ENCODE data around the gene CTDSPL.
A peak's percentile ranks its signal among the peaks of the same experiment; 100 is the strongest.
"Not testable (repeated sequence)": the region's sequence is repeated elsewhere in the genome, so short reads cannot be mapped to it uniquely, and the experiment has no call there.

The CTDSPL gene

GRCh38 chr3:37813403-37813802, 48.3 kb upstream of the CTDSPL start:
- TF ChIP-seq SNAI2 (CRISPR knock-in tag; IDR thresholded peaks at IDR 0.05) (no peak), PPARA (CRISPR knock-in tag; IDR thresholded peaks at IDR 0.05; ENCODE audit: borderline replicate concordance) (no peak), ZFP30 (CRISPR knock-in tag; IDR thresholded peaks at IDR 0.05) (no peak), TOX (CRISPR knock-in tag; IDR thresholded peaks at IDR 0.05; ENCODE audit: borderline replicate concordance) (no peak), RARB (CRISPR knock-in tag; IDR thresholded peaks at IDR 0.05) (no peak), ZNF70 (CRISPR knock-in tag; IDR thresholded peaks at IDR 0.05) (no peak), ARNTL (CRISPR knock-in tag; IDR thresholded peaks at IDR 0.05; ENCODE audit: borderline replicate concordance, low read depth) (no peak)
- TF ChIP-seq, protein P1, sequence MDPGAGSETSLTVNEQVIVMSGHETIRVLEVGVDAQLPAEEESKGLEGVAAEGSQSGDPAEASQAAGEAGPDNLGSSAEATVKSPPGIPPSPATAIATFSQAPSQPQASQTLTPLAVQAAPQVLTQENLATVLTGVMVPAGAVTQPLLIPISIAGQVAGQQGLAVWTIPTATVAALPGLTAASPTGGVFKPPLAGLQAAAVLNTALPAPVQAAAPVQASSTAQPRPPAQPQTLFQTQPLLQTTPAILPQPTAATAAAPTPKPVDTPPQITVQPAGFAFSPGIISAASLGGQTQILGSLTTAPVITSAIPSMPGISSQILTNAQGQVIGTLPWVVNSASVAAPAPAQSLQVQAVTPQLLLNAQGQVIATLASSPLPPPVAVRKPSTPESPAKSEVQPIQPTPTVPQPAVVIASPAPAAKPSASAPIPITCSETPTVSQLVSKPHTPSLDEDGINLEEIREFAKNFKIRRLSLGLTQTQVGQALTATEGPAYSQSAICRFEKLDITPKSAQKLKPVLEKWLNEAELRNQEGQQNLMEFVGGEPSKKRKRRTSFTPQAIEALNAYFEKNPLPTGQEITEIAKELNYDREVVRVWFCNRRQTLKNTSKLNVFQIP (CRISPR knock-in tag; IDR thresholded peaks at IDR 0.05; ENCODE audit: borderline replicate concordance, low read depth) = no peak
- ATAC-seq = no peak

DNA sequence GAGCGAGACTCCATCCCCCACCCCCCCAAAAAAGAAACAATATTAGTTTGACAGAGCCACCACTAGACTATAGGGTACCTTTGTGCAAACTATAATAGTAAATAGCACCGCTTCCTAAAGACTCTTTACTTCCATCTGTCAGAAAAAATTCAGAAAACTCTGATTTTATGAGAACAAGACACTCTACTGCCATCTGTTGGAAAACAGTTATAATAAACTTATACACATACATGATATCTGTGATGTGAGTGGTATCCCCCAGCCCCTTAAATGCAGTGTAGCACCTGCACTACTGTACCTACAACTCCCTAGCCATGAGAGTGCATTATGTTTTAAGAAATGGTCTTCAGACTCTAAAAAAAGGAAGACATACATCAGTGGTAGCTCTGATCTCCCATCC, 47.1 kb upstream of the CTDSPL start:
- TF ChIP-seq ARNTL (CRISPR knock-in tag; IDR thresholded peaks at IDR 0.05; ENCODE audit: borderline replicate concordance, low read depth) (no peak), ZFP30 (CRISPR knock-in tag; IDR thresholded peaks at IDR 0.05) (no peak), ZNF70 (CRISPR knock-in tag; IDR thresholded peaks at IDR 0.05) (no peak), GLIS3 (CRISPR knock-in tag; IDR thresholded peaks at IDR 0.05) (no peak), OSR1 (CRISPR knock-in tag; IDR thresholded peaks at IDR 0.05) (no peak), CREB5 (CRISPR knock-in tag; IDR thresholded peaks at IDR 0.05; ENCODE audit: low read depth) (no peak), ZNF8 (CRISPR knock-in tag; IDR thresholded peaks at IDR 0.05) (no peak)
- TF ChIP-seq, protein P1 (CRISPR knock-in tag; IDR thresholded peaks at IDR 0.05; ENCODE audit: borderline replicate concordance, low read depth) = no peak
- ATAC-seq = peak; percentile 63

- not testable (repeated sequence) for ATAC-seq
Observed at GRCh38 chr3:37815156-37815555, 46.5 kb upstream of the CTDSPL start.

DNA sequence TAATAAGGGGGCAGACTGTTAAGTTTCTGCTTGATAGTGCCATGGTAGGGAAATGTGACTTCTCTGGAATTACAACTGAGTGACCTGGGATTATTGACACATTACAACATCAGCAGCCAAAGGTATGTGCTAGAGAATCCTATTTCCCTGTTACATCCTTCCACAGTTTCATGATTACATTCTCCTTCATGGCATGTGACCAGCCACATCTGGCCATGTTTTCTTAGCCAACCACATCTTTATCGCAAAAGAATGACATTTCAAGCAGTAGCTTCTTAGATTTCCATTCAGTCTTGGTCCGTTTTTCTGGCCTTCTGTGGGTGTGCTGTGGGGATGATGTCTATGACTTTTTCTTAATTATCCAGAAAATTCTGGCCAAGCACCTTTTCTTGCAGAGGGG, 45.4 kb upstream of the CTDSPL start:
- no peak for ATAC-seq
- TF ChIP-seq RARB (CRISPR knock-in tag; IDR thresholded peaks at IDR 0.05) (no peak), TCF4 (CRISPR knock-in tag; IDR thresholded peaks at IDR 0.05; ENCODE audit: borderline replicate concordance) (no peak), ESRRG (CRISPR knock-in tag; IDR thresholded peaks at IDR 0.05) (no peak), ZNF8 (CRISPR knock-in tag; IDR thresholded peaks at IDR 0.05) (no peak), ZNF565 (CRISPR knock-in tag; conservative IDR thresholded peaks at IDR 0.05; ENCODE audit: low read depth) (no peak), CSRNP3 (CRISPR knock-in tag; IDR thresholded peaks at IDR 0.05) (no peak), ISL1 (CRISPR knock-in tag; IDR thresholded peaks at IDR 0.05) (no peak), ARNTL (CRISPR knock-in tag; IDR thresholded peaks at IDR 0.05; ENCODE audit: borderline replicate concordance, low read depth) (no peak), GLIS3 (CRISPR knock-in tag; IDR thresholded peaks at IDR 0.05) (no peak), BACH2 (CRISPR knock-in tag; IDR thresholded peaks at IDR 0.05; ENCODE audit: borderline replicate concordance) (no peak), CREB5 (CRISPR knock-in tag; IDR thresholded peaks at IDR 0.05; ENCODE audit: low read depth) (no peak), TOX (CRISPR knock-in tag; IDR thresholded peaks at IDR 0.05; ENCODE audit: borderline replicate concordance) (no peak), ZFP30 (CRISPR knock-in tag; IDR thresholded peaks at IDR 0.05) (no peak), ZNF70 (CRISPR knock-in tag; IDR thresholded peaks at IDR 0.05) (no peak)
- TF ChIP-seq, protein P2, sequence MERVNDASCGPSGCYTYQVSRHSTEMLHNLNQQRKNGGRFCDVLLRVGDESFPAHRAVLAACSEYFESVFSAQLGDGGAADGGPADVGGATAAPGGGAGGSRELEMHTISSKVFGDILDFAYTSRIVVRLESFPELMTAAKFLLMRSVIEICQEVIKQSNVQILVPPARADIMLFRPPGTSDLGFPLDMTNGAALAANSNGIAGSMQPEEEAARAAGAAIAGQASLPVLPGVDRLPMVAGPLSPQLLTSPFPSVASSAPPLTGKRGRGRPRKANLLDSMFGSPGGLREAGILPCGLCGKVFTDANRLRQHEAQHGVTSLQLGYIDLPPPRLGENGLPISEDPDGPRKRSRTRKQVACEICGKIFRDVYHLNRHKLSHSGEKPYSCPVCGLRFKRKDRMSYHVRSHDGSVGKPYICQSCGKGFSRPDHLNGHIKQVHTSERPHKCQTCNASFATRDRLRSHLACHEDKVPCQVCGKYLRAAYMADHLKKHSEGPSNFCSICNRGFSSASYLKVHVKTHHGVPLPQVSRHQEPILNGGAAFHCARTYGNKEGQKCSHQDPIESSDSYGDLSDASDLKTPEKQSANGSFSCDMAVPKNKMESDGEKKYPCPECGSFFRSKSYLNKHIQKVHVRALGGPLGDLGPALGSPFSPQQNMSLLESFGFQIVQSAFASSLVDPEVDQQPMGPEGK (CRISPR knock-in tag; IDR thresholded peaks at IDR 0.05; ENCODE audit: borderline replicate concordance) = no peak
- TF ChIP-seq, protein P3, sequence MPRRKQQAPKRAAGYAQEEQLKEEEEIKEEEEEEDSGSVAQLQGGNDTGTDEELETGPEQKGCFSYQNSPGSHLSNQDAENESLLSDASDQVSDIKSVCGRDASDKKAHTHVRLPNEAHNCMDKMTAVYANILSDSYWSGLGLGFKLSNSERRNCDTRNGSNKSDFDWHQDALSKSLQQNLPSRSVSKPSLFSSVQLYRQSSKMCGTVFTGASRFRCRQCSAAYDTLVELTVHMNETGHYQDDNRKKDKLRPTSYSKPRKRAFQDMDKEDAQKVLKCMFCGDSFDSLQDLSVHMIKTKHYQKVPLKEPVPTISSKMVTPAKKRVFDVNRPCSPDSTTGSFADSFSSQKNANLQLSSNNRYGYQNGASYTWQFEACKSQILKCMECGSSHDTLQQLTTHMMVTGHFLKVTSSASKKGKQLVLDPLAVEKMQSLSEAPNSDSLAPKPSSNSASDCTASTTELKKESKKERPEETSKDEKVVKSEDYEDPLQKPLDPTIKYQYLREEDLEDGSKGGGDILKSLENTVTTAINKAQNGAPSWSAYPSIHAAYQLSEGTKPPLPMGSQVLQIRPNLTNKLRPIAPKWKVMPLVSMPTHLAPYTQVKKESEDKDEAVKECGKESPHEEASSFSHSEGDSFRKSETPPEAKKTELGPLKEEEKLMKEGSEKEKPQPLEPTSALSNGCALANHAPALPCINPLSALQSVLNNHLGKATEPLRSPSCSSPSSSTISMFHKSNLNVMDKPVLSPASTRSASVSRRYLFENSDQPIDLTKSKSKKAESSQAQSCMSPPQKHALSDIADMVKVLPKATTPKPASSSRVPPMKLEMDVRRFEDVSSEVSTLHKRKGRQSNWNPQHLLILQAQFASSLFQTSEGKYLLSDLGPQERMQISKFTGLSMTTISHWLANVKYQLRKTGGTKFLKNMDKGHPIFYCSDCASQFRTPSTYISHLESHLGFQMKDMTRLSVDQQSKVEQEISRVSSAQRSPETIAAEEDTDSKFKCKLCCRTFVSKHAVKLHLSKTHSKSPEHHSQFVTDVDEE (CRISPR knock-in tag; IDR thresholded peaks at IDR 0.05) = no peak

Data from SK-N-SH treated with all-trans-retinoic acid at 6 μM for 48 hours (cell line).